ENCODE results near the gene LRRC17.
"Not testable (repeated sequence)": the region's sequence is repeated elsewhere in the genome, so short reads cannot be mapped to it uniquely, and the experiment has no call there.

LRRC17 gene

DNA sequence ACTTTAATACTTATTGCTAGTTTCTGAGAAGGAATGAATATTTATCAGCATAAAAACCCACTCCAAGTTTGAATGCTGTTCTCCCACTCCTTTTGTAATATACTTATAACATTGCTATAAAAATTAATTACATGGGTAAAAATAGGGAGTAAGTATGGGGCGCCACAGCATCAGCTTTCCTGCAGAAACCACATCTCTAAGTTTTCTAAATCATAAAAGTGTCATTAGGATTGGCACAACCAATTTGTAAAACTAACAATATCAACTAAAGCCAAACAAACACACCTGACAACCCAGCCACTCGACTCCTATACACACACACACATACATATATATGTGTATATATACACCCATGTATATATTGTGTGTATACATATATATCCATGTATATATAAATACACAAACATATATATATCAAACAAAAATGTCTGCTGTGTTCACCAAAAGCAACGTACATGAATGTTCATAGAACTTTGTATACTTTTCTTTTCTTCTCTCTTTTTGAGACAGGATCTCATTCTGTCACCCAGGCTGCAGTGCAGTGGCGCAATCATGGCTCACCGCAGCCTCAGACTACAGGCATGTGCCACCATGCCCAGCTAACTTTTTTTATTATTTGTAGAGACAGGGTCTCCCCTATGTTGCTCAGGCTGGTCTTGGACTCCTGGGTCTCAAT is 14.8 kb upstream of the LRRC17 start:
- DNase-seq (ENCODE audit: low read depth in 1 of 2, low spot score in 1 of 2), result no peak

DNA sequence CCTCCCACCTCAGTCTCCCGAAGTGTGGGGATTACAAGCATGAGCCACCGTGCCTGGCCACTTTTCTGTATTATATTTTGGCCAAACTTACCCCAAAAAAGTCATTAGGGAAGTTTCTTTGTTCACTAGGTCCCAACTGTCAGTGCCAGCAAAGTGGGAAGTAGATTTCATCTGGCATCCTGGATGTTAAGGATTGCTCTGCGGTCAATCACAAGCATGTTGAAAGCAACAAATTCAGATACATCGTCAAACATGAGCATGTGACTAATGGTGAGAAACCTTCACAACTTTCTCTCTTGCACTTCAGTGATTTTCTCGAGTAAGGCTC is 14.3 kb upstream of the LRRC17 start:
- no peak for DNase-seq (ENCODE audit: low read depth in 1 of 2, low spot score in 1 of 2)

DNA sequence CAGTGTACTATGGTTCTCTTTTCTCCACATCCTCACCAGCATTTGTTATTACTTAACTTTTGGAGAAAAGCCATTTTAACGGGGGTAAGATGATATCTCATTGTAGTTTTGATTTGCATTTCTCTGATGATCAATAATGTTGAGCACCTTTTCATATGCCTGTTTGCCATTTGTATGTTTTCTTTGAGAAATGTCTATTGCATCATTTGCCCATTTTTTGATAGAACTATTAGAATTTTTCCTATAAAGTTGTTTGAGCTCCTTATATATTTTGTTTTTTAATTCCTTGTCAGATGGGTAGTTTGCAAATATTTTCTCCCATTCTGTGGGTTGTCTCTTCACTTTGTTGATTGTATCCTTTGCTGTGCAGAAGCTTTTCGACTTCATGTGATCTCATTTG is 10.7 kb upstream of the LRRC17 start:
- not testable (repeated sequence) for DNase-seq (ENCODE audit: low read depth in 1 of 2, low spot score in 1 of 2)

DNA sequence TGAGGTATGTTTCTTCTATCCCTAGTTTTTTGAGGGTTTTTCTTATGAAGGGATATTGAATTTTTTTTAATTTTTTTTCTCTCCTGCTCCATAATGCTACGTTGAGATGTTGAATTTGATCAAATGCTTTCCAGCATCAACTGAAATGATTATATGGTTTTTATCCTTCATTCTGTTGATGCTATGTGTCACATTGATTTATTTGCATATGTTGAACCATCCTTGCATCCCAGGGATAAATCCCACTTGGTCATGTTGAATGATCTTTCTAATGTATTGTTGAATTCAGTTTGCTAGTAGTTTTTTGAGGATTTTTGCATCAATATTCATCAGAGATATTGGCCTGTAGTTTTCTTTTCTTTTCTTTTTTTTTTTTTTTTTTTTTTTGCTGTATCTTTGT is 9.2 kb upstream of the LRRC17 start:
- DNase-seq (ENCODE audit: low read depth in 1 of 2, low spot score in 1 of 2), result not testable (repeated sequence)

DNA sequence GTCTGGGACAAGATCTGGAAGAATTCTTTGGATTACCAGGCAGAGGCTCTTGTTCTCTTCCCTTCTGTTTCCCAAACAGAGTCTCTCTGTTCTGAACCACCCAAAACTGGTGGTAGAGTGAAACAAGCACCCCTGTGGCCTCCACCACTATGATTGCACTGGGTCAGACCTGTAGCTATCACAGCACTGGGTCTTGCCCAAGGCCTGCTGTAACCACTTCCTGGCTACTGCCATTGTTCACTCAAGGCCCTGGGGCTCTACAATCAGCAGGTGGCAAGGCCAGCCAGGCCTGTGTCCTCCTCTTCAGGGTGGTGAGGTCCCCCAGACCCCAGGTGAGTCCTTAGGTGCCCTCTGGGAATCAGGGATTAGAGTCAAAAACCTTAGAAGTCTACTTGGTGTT is 4.1 kb upstream of the LRRC17 start:
- DNase-seq (ENCODE audit: low read depth in 1 of 2, low spot score in 1 of 2), result no peak

- DNase-seq (ENCODE audit: low read depth in 1 of 2, low spot score in 1 of 2), result no peak
Measured at GRCh38 chr7:102913826-102914225, 1.0 kb downstream of the LRRC17 start.

GRCh38 chr7:102914585-102914984 is 1.8 kb downstream of the LRRC17 start:
- no peak for DNase-seq (ENCODE audit: low read depth in 1 of 2, low spot score in 1 of 2)

GRCh38 chr7:102916426-102916825 is 3.6 kb downstream of the LRRC17 start:
- DNase-seq (ENCODE audit: low read depth in 1 of 2, low spot score in 1 of 2), result no peak

- no peak for DNase-seq (ENCODE audit: low read depth in 1 of 2, low spot score in 1 of 2)
Measured at GRCh38 chr7:102916881-102917280, 4.1 kb downstream of the LRRC17 start.

DNA sequence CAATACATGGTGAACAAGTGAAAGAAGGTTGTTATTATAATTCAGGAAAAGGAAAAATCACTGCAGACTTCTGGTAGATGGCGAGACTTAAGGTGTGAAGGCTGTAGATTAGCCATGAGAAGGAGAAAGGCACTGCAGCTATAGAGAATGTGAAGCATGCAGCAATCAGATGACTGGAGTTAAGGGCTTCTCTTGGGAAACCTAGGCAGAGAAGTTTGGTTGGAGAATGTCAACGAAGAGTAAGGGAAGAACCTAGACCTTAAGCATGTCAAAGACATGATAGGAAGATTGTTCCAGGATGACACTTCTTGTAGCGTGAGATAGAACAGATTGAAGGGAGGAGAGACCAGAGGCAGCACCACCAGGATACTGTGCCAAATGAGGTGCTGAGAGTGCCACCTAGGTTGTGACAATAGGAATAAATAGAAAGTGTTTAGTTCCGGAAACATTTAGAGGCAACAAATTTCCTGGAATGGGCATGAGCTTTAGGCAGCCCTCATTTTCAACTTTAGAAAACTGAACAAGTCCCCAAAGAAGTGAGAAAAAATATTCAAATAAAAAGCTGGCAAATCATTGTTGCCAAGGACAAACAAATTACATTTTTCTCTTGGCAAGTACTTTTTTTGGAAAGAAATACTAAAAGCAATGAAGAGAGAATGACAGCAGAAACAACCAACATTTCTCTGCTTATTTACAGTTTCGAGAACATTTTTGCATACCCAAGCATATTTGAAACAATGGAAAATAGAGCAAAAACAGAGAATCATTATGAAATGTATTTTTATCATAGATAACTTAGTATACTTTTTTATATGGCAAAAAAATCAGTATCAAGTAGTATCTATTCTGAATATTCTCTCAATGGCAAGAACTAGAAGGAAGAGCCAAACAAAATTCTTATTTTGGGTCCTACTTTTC is 4.9 kb downstream of the LRRC17 start:
- DNase-seq (ENCODE audit: low read depth in 1 of 2, low spot score in 1 of 2), result no peak

DNA sequence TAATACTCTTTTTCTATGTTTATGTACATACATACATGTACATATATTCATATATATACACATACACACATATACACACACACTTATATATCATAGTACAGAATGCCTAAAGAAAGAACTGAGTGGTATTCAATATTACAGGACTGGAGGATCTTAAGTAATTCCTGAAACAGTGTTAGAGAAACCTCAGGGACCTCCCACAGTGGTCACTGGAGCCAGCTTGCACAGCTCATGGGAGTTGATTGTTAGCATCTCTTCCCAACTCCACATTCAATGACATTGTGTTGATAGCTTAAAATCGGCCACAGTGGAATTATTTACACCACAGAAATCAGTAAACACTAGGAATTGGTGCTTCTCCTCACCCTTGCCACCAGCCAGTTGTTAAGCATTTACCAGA is 6.0 kb downstream of the LRRC17 start:
- DNase-seq (ENCODE audit: low read depth in 1 of 2, low spot score in 1 of 2), result no peak

DNA sequence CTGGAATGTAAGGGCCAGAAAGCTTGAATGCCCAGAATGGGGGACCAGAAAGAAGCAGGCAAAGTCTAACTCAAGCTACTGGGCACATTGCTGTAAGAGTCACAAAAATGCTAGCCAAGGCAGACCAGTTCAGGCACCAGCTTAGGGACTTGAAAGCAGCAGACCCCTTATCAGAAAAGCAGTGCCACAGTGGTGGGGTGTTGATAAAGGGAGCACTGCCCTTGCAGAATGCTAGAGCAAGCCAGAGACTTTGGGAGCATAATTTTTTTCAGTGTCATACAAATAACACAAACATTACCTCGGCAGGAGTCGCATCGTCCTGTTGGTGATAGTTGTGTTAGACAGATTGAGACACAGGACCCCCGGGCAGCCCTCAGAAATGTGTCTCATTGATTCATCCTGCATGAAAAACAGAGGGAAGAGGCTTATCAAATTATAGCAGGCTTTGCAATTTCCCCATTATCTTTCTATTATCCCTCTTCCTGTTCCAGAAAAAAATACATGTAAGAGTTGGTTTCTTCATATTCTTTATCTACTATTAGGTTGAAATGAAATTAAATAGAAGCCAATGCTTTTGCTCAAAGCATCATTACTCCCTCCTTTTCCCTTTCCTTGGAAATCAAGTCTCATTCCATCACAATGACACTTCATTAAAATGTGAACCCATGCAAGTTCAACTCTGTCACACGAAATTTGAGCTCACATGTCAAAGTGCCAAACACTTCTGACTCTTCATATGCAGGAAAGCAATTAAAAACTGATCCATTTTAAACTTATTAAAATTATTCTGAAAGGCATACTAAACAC is 13.4 kb downstream of the LRRC17 start:
- no peak for DNase-seq (ENCODE audit: low read depth in 1 of 2, low spot score in 1 of 2)

GRCh38 chr7:102926783-102927140 is 14.0 kb downstream of the LRRC17 start:
- DNase-seq (ENCODE audit: low read depth in 1 of 2, low spot score in 1 of 2), result no peak

- DNase-seq (ENCODE audit: low read depth in 1 of 2, low spot score in 1 of 2), result no peak
Measured at GRCh38 chr7:102927312-102927933, 14.6 kb downstream of the LRRC17 start.

- no peak for DNase-seq (ENCODE audit: low read depth in 1 of 2, low spot score in 1 of 2)
Measured at GRCh38 chr7:102931757-102932156, 19.0 kb downstream of the LRRC17 start.

DNA sequence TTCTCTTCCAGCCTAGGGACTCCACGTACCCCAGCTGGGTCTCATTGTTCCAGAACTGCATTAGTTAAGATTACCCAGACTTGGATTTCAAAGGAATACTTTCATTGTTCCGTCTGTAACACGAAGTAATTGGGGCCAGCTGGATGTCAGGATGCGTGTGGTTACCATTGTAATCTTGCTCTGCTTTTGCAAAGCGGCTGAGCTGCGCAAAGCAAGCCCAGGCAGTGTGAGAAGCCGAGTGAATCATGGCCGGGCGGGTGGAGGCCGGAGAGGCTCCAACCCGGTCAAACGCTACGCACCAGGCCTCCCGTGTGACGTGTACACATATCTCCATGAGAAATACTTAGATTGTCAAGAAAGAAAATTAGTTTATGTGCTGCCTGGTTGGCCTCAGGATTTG is 21.0 kb downstream of the LRRC17 start:
- DNase-seq (ENCODE audit: low read depth in 1 of 2, low spot score in 1 of 2), result no peak

DNA sequence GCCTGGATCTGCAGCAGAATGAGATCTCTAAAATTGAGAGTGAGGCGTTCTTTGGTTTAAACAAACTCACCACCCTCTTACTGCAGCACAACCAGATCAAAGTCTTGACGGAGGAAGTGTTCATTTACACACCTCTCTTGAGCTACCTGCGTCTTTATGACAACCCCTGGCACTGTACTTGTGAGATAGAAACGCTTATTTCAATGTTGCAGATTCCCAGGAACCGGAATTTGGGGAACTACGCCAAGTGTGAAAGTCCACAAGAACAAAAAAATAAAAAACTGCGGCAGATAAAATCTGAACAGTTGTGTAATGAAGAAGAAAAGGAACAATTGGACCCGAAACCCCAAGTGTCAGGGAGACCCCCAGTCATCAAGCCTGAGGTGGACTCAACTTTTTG is 21.4 kb downstream of the LRRC17 start:
- DNase-seq (ENCODE audit: low read depth in 1 of 2, low spot score in 1 of 2), result no peak

- DNase-seq (ENCODE audit: low read depth in 1 of 2, low spot score in 1 of 2), result no peak
Measured at GRCh38 chr7:102934701-102935100, 21.9 kb downstream of the LRRC17 start.

GRCh38 chr7:102935450-102936115 is 22.8 kb downstream of the LRRC17 start:
- DNase-seq (ENCODE audit: low read depth in 1 of 2, low spot score in 1 of 2), result no peak

GRCh38 chr7:102938679-102939078 is 25.9 kb downstream of the LRRC17 start:
- DNase-seq (ENCODE audit: low read depth in 1 of 2, low spot score in 1 of 2), result no peak

Data from stimulated activated CD4-positive, alpha-beta T cell treated with anti-CD3 and anti-CD28 coated beads, Interleukin-15, amount 100 ng/mL, for 1 hour (primary cell).